Measurements from ENCODE around the gene CCDC30. TPM values are rescaled to one million over a fixed set of nuclear protein-coding genes. Genes with fewer than 3 reads are reported as not detected.
"Not testable (repeated sequence)": the region's sequence is repeated elsewhere in the genome, so short reads cannot be mapped to it uniquely, and the experiment has no call there.

The CCDC30 gene
- polyA plus RNA-seq, 3 donors = 0.95 to 1.5 (median 1.2) TPM

DNA sequence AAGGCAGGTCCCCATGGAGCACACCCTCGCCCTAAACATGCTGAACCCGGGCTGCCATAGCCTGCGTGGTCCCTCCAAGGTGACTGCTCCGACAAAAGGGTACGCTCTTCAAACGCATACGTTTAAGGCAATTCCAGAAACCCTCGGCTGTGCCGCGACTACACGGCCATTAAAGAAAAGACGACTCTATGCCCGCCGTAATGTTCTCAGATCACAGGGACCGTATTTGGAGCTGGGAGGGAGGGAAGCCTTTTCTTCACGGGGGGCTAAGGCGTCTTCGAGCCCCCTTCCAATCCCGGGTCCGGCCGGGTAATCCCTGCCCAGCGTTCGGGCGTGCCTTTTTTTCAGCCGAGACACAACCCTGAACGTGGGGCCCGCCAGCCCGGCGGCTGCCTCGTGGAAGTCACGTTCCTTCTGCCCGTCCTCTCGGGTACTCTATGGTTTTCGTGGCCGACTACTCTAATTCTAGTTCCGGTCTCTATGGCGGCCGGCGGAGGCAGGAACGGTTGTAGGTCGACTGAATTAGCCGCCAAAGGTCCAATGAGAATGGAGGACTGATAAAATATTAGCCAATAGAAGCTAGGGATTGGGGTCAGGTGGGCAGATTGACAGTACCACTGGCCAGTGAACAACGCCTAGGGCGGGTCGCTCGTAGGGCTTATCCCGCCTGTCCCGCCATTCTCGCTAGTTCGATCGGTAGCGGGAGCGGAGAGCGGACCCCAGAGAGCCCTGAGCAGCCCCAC is 218.8 kb downstream of the CCDC30 start, which contains the start of gene YBX1:
Gene YBX1, plus strand, starts transcription at position 678 of the 743 bp plus-strand sequence. CDS start 148 bp downstream, outside the sequence.
- under 1% methylated on average over 49 of the region's 54 CpGs for WGBS (ENCODE audit: insufficient coverage)
- no peaks in the 10 kb centered on the region for H3K9me3 Mint-ChIP-seq
- Histone ChIP-seq H3K27me3 (ENCODE audit: control insufficient read depth in 2 of 2, insufficient read depth in 2 of 2, low read length in 2 of 2) (no peaks in the 10 kb centered on the region), H3K4me2 (replicated peaks; ENCODE audit: extremely low read depth, low read length, poor library complexity, severe bottlenecking) (peak within 1 kb of the TSS; percentile 96), H3K9ac (ENCODE audit: insufficient read depth, low read length, poor library complexity, severe bottlenecking) (peak within 1 kb of the TSS; percentile 85), H3K4me1 (ENCODE audit: control insufficient read depth in 1 of 2, insufficient read depth in 2 of 2, low read length in 2 of 2) (peaks cover 36 to 50% of the 10 kb centered on the region in 2 donors), H3K36me3 (replicated peaks in 1 of 2; ENCODE audit: control insufficient read depth in 1 of 2, insufficient read depth in 2 of 2, low read length in 2 of 2) (peaks cover 10 to 28% of the 10 kb centered on the region in 2 donors), H2AFZ (ENCODE audit: insufficient read depth, low read depth, low read length, poor library complexity, severe bottlenecking) (peak within 1 kb of the TSS; percentile 99), H4K20me1 (ENCODE audit: insufficient read depth, low read length) (peaks cover 40% of the 10 kb centered on the region), H3K79me2 (ENCODE audit: insufficient read depth, low read length) (peaks cover 50% of the 10 kb centered on the region), H3K9me3 (replicated peaks in 1 of 2; ENCODE audit: control insufficient read depth in 1 of 2, insufficient read depth in 1 of 2, low read length in 2 of 2) (no peaks in the 10 kb centered on the region), H3K27ac (ENCODE audit: low read depth in 1 of 2, low read length in 2 of 2) (peak within 1 kb of the TSS; percentile 78 to 92), H3K4me3 (replicated peaks in 1 of 3; ENCODE audit: low read depth in 2 of 3, low read length in 3 of 3) (peak within 1 kb of the TSS; percentile 58 to 95 (median 85))
- peak; percentile 97 to 99 (median 97) for DNase-seq
- peak within 1 kb of the TSS; percentile 91 to 98 (median 96) for H3K27ac Mint-ChIP-seq
- intact Hi-C loops (cut with micrococcal nuclease) = loop anchor here (2.0 to 10.0 kb wide), 5 partner anchors 21 to 347 kb away; partner anchors contain the start of genes C1orf50 (in 1 of the 2), FOXJ3 (in 1 of the 2), P3H1 (in 1 of the 2) and PPCS (in 1 of the 2)
- peaks cover 25 to 27% of the 10 kb centered on the region in 2 donors for H3K36me3 Mint-ChIP-seq
- TF ChIP-seq CTCF (IDR thresholded peaks at IDR 0.05) = no peak
- H3K27me3 Mint-ChIP-seq (ENCODE audit: low read depth in 3 of 3) = no peaks in the 10 kb centered on the region
- H3K4me1 Mint-ChIP-seq = peaks cover 49% of the 10 kb centered on the region
- peak within 1 kb of the TSS; percentile 91 to 94 for H3K4me3 Mint-ChIP-seq

DNA sequence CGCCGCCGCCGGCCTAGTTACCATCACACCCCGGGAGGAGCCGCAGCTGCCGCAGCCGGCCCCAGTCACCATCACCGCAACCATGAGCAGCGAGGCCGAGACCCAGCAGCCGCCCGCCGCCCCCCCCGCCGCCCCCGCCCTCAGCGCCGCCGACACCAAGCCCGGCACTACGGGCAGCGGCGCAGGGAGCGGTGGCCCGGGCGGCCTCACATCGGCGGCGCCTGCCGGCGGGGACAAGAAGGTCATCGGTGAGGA is 219.3 kb downstream of the CCDC30 start:
- Mint-ChIP-seq H3K4me1 (peaks cover 51% of the 10 kb centered on the region), H3K4me3 (peak overlapping the region; percentile 91 to 94), H3K36me3 (peaks cover 28 to 31% of the 10 kb centered on the region in 2 donors), H3K27ac (peak overlapping the region; percentile 91 to 98 (median 96))
- WGBS (ENCODE audit: insufficient coverage) = under 1% methylated on average over 24 of the region's 33 CpGs
- peak overlapping the region; percentile 78 to 92 for H3K27ac ChIP-seq (ENCODE audit: low read depth in 1 of 2, low read length in 2 of 2)
- peaks cover 55% of the 10 kb centered on the region for H3K79me2 ChIP-seq (ENCODE audit: insufficient read depth, low read length)
- H3K4me1 ChIP-seq (ENCODE audit: control insufficient read depth in 1 of 2, insufficient read depth in 2 of 2, low read length in 2 of 2) = peaks cover 36 to 50% of the 10 kb centered on the region in 2 donors
- H4K20me1 ChIP-seq (ENCODE audit: insufficient read depth, low read length) = peaks cover 45% of the 10 kb centered on the region
- peak overlapping the region; percentile 58 to 95 (median 85) for H3K4me3 ChIP-seq (replicated peaks in 1 of 3; ENCODE audit: low read depth in 2 of 3, low read length in 3 of 3)
- intact Hi-C loops (cut with micrococcal nuclease) = loop anchor here (2.0 to 10.0 kb wide), 5 partner anchors 22 to 348 kb away; partner anchors contain the start of genes C1orf50 (in 1 of the 2), FOXJ3 (in 1 of the 2), P3H1 (in 1 of the 2) and PPCS (in 1 of the 2)
- not testable (repeated sequence) for H3K27me3 Mint-ChIP-seq (ENCODE audit: low read depth in 3 of 3); H2AFZ ChIP-seq (ENCODE audit: insufficient read depth, low read depth, low read length, poor library complexity, severe bottlenecking); H3K9me3 Mint-ChIP-seq; H3K27me3 ChIP-seq (ENCODE audit: control insufficient read depth in 2 of 2, insufficient read depth in 2 of 2, low read length in 2 of 2); H3K9me3 ChIP-seq (replicated peaks in 1 of 2; ENCODE audit: control insufficient read depth in 1 of 2, insufficient read depth in 1 of 2, low read length in 2 of 2); DNase-seq
- peaks cover 11 to 29% of the 10 kb centered on the region in 2 donors for H3K36me3 ChIP-seq (replicated peaks in 1 of 2; ENCODE audit: control insufficient read depth in 1 of 2, insufficient read depth in 2 of 2, low read length in 2 of 2)
- peak overlapping the region; percentile 96 for H3K4me2 ChIP-seq (replicated peaks; ENCODE audit: extremely low read depth, low read length, poor library complexity, severe bottlenecking)
- H3K9ac ChIP-seq (ENCODE audit: insufficient read depth, low read length, poor library complexity, severe bottlenecking) = peak overlapping the region; percentile 85
